Neural cell (in vitro differentiated cells): ENCODE data around the gene PPP2R5D.

ENCODE experiments used
- EP300 ChIP-seq: fragments of 450-650 bp; conservative IDR thresholded peaks from 2 replicates; pipeline ENCODE4 v1.6.1; 2014; ENCODE audit warnings: antibody characterized with exemption, mild to moderate bottlenecking, moderate library complexity; ENCODE audit not compliant: poor library complexity, severe bottlenecking
- EZH2 ChIP-seq: fragments of 200-600, 300-800 bp; shearing (Covaris generic), sonication (generic); IDR thresholded peaks from 2 replicates; pipeline ENCODE4 v1.6.1; 2014; ENCODE audit warnings: antibody characterized with exemption, low read length, borderline replicate concordance, mild to moderate bottlenecking; ENCODE audit not compliant: insufficient read depth, poor library complexity, severe bottlenecking
- MXI1 ChIP-seq: fragments of 450-650 bp; conservative IDR thresholded peaks from 2 replicates; pipeline ENCODE4 v1.6.1; 2014; ENCODE audit warnings: antibody characterized with exemption, mild to moderate bottlenecking; ENCODE audit not compliant: poor library complexity, severe bottlenecking
- POLR2AphosphoS5 ChIP-seq: IDR thresholded peaks from 2 replicates; pipeline ENCODE4 v1.6.1; 2012
- RAD21 ChIP-seq: fragments of 450-650 bp; conservative IDR thresholded peaks from 2 replicates; pipeline ENCODE4 v1.6.1; 2014; ENCODE audit warnings: antibody characterized with exemption, mild to moderate bottlenecking, moderate library complexity
- REST ChIP-seq: IDR thresholded peaks from 2 replicates; pipeline ENCODE4 v1.6.1; 2012; ENCODE audit warnings: borderline replicate concordance
- SMC3 ChIP-seq: fragments of 450-650 bp; conservative IDR thresholded peaks from 2 replicates; pipeline ENCODE4 v1.6.1; 2014; ENCODE audit warnings: antibody characterized with exemption, mild to moderate bottlenecking, moderate library complexity; ENCODE audit not compliant: poor library complexity
- TAF1 ChIP-seq: IDR thresholded peaks from 2 replicates; pipeline ENCODE4 v1.6.1; 2012; ENCODE audit warnings: low read depth
- TF ChIP-seq, protein P1 (sequence below): fragments of 450-650 bp; IDR thresholded peaks from 2 replicates; pipeline ENCODE4 v1.5.1; 2014; ENCODE audit warnings: antibody characterized with exemption, mild to moderate bottlenecking, moderate library complexity; ENCODE audit not compliant: poor library complexity, severe bottlenecking

DNA sequence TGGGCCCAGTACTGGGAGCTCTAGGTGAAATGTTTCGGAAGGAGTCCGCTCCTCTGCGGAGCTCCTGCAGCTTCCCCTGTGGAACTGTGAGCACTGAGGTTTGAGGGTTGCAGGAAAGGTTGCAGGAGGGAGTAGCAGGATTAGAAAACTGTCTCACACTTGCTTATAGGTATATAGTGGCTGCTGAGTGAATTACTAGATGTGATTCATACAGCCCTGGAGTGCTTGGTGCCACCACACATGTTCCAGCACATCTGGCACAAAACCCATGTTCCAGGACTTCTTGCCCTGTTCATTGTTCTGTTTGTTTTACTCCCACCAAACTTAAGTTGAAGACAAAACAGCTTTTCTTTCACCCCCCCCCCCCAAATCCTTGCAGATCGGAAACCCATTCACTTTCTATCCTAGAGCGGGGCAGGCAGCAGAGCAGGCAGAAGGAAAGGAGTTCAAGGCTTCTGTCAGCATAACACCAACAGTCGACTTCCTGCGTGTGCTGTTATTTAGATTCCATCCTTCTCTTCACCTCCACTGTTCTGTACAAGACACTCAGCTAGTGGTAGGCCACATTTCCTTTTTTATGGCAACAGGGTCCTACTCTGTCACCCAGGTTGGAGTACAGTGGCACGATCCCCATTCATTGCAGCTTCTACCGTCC, 4.7 kb upstream of the PPP2R5D start:
- TF ChIP-seq, protein P1, sequence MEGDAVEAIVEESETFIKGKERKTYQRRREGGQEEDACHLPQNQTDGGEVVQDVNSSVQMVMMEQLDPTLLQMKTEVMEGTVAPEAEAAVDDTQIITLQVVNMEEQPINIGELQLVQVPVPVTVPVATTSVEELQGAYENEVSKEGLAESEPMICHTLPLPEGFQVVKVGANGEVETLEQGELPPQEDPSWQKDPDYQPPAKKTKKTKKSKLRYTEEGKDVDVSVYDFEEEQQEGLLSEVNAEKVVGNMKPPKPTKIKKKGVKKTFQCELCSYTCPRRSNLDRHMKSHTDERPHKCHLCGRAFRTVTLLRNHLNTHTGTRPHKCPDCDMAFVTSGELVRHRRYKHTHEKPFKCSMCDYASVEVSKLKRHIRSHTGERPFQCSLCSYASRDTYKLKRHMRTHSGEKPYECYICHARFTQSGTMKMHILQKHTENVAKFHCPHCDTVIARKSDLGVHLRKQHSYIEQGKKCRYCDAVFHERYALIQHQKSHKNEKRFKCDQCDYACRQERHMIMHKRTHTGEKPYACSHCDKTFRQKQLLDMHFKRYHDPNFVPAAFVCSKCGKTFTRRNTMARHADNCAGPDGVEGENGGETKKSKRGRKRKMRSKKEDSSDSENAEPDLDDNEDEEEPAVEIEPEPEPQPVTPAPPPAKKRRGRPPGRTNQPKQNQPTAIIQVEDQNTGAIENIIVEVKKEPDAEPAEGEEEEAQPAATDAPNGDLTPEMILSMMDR = no peak
- TF ChIP-seq EZH2 = no peak
- no peak for TF ChIP-seq REST
- TF ChIP-seq POLR2AphosphoS5 = no peak
- TF ChIP-seq EP300 = no peak
- no peak for TF ChIP-seq MXI1
- no peak for TF ChIP-seq TAF1
- no peak for TF ChIP-seq RAD21
- no peak for TF ChIP-seq SMC3
